IMR-90 (cell line): Measurements from ENCODE around the gene CCNL2. TPM values are rescaled to one million over a fixed set of nuclear protein-coding genes. Genes with fewer than 3 reads are reported as not detected.

ENCODE experiments used
- ATAC-seq: fragments of 200-7000 bp; cut with Tn5 transposase; 2 replicates; pipeline ENCODE4 v1.9.1; 2020; ENCODE audit warnings: low read depth, mild to moderate bottlenecking, moderate library complexity
- BruUV-seq: library from RNA; stranded (reverse); fragments of 400-500 nt; replicated peaks from 2 replicates; lab custom pipeline; 2021; lab: Mats Ljungman, UMichigan
- CTCF ChIA-PET: fragments of 300-600 bp; formaldehyde crosslinking; extraction: SDS; loops from one replicate; lab custom pipeline; 2021; ENCODE audit warnings: antibody characterized with exemption; lab: Yijun Ruan, JAX
- POLR2A ChIA-PET: fragments of 300-600 bp; sonication (Branson Sonifier 250); formaldehyde crosslinking; loops from one replicate; lab custom pipeline; 2022; ENCODE audit warnings: antibody characterized with exemption; ENCODE audit not compliant: unreplicated experiment; lab: Charles Lee
- DNase-seq: peaks from one replicate; pipeline ENCODE4 v3.0.0; 2013
- H2AFZ ChIP-seq: replicated peaks from 2 replicates; pipeline ENCODE3; 2013; ENCODE audit warnings: low read length, mild to moderate bottlenecking; ENCODE audit not compliant: poor library complexity
- H2AK5ac ChIP-seq: 2 replicates; pipeline ENCODE4 v1.6.1; 2013; ENCODE audit warnings: low read depth, low read length, inconsistent platforms
- H2AK9ac ChIP-seq: replicated peaks from 2 replicates; pipeline ENCODE3; 2013; ENCODE audit warnings: mild to moderate bottlenecking, low read depth, low read length, moderate library complexity; ENCODE audit not compliant: poor library complexity
- H2BK120ac ChIP-seq: 2 replicates; pipeline ENCODE4 v1.6.1; 2013; ENCODE audit warnings: low read depth, low read length, inconsistent platforms
- H2BK15ac ChIP-seq: 3 replicates; pipeline ENCODE4 v1.6.1; 2013; ENCODE audit warnings: low read depth, low read length, inconsistent platforms
- H2BK20ac ChIP-seq: 2 replicates; pipeline ENCODE4 v1.6.1; 2013; ENCODE audit warnings: low read depth, mild to moderate bottlenecking, inconsistent platforms, low read length, moderate library complexity
- H2BK5ac ChIP-seq: 2 replicates; pipeline ENCODE4 v1.6.1; 2013; ENCODE audit warnings: mild to moderate bottlenecking, low read depth, low read length, inconsistent platforms; ENCODE audit not compliant: poor library complexity, severe bottlenecking
- H3K14ac ChIP-seq: replicated peaks from 2 replicates; pipeline ENCODE4 v1.6.1; 2013; ENCODE audit warnings: low read depth, low read length, inconsistent platforms
- H3K18ac ChIP-seq: 2 replicates; pipeline ENCODE4 v1.6.1; 2013; ENCODE audit warnings: low read depth, low read length, control low read depth
- H3K23ac ChIP-seq: 2 replicates; pipeline ENCODE4 v1.6.1; 2013; ENCODE audit warnings: low read depth, low read length, inconsistent platforms
- H3K27ac ChIP-seq: 2 replicates; pipeline ENCODE4 v1.5.1; 2013; ENCODE audit warnings: mild to moderate bottlenecking, control low read depth, low read length; ENCODE audit not compliant: insufficient read depth
- H3K27me3 ChIP-seq: 2 replicates; pipeline ENCODE4 v1.6.1; 2013; ENCODE audit warnings: low read length; ENCODE audit not compliant: control insufficient read depth, insufficient read depth
- H3K36me3 ChIP-seq: 2 replicates; pipeline ENCODE4 v1.6.1; 2013; ENCODE audit warnings: low read length, mixed read lengths; ENCODE audit not compliant: control insufficient read depth, insufficient read depth
- H3K4ac ChIP-seq: 2 replicates; pipeline ENCODE4 v1.6.1; 2013; ENCODE audit warnings: low read depth, low read length, inconsistent platforms
- H3K4me1 ChIP-seq: 2 replicates; pipeline ENCODE4 v1.6.1; 2013; ENCODE audit warnings: low read length, mixed read lengths; ENCODE audit not compliant: control insufficient read depth, insufficient read depth
- H3K4me2 ChIP-seq: 2 replicates; pipeline ENCODE4 v1.6.1; 2013; ENCODE audit warnings: low read depth, mild to moderate bottlenecking, control low read depth, low read length, moderate library complexity
- H3K4me3 ChIP-seq: 2 replicates; pipeline ENCODE4 v1.5.1; 2013; ENCODE audit warnings: low read depth, mild to moderate bottlenecking, control low read depth, low read length, moderate library complexity; ENCODE audit not compliant: insufficient read depth
- H3K56ac ChIP-seq: 2 replicates; pipeline ENCODE4 v1.6.1; 2013; ENCODE audit warnings: low read length, inconsistent platforms; ENCODE audit not compliant: insufficient read depth; ENCODE audit errors: extremely low read depth
- H3K79me1 ChIP-seq, 2 experiments: 2 replicates each; pipeline ENCODE4 v1.6.1; 2013; ENCODE audit warnings: low read length in 2 of 2, inconsistent platforms in 1 of 2, low read depth in 1 of 2
- H3K9ac ChIP-seq: 2 replicates; pipeline ENCODE4 v1.6.1; 2013; ENCODE audit warnings: low read depth, low read length, control low read depth
- H3K9me1 ChIP-seq: 2 replicates; pipeline ENCODE4 v1.6.1; 2013; ENCODE audit warnings: low read length, inconsistent platforms; ENCODE audit not compliant: insufficient read depth
- H3K9me3 ChIP-seq: 2 replicates; pipeline ENCODE4 v1.6.1; 2013; ENCODE audit warnings: low read length; ENCODE audit not compliant: control insufficient read depth, insufficient read depth
- H4K20me1 ChIP-seq: 2 replicates; pipeline ENCODE4 v1.6.1; 2013; ENCODE audit warnings: low read length, inconsistent platforms; ENCODE audit not compliant: insufficient read depth
- H4K5ac ChIP-seq: 2 replicates; pipeline ENCODE4 v1.6.1; 2013; ENCODE audit warnings: mild to moderate bottlenecking, low read depth, low read length, control low read depth
- H4K8ac ChIP-seq, 2 experiments: 2 replicates each; pipeline ENCODE4 v1.6.1; 2013; ENCODE audit warnings: low read depth in 2 of 2, low read length in 2 of 2, control low read depth in 1 of 2, inconsistent platforms in 1 of 2
- H4K91ac ChIP-seq: 2 replicates; pipeline ENCODE4 v1.6.1; 2013; ENCODE audit warnings: low read depth, low read length, inconsistent platforms; ENCODE audit not compliant: insufficient read depth
- CEBPB ChIP-seq: IDR thresholded peaks from 2 replicates; pipeline ENCODE4 v1.6.1; 2012; ENCODE audit warnings: low read depth, low read length, improper control_type of control experiment
- CHD1 ChIP-seq: IDR thresholded peaks from 2 replicates; pipeline ENCODE4 v1.6.1; 2012; ENCODE audit warnings: low read depth, low read length, improper control_type of control experiment
- ELK1 ChIP-seq: fragments of 150-350 bp; IDR thresholded peaks from 2 replicates; pipeline ENCODE4 v1.6.1; 2016; ENCODE audit warnings: low read depth, mild to moderate bottlenecking, low read length, moderate library complexity, borderline replicate concordance
- MAFK ChIP-seq: IDR thresholded peaks from 2 replicates; pipeline ENCODE4 v1.6.1; 2012; ENCODE audit warnings: low read depth, low read length, improper control_type of control experiment
- MAZ ChIP-seq: IDR thresholded peaks from 2 replicates; pipeline ENCODE4 v1.6.1; 2012; ENCODE audit warnings: low read depth, mild to moderate bottlenecking, low read length, improper control_type of control experiment, moderate library complexity, borderline replicate concordance
- MXI1 ChIP-seq: IDR thresholded peaks from 2 replicates; pipeline ENCODE4 v1.6.1; 2012; ENCODE audit warnings: low read depth, mild to moderate bottlenecking, low read length, moderate library complexity, borderline replicate concordance
- POLR2A ChIP-seq: IDR thresholded peaks from 2 replicates; pipeline ENCODE4 v1.6.1; 2012; ENCODE audit warnings: mild to moderate bottlenecking, low read depth, low read length
- RAD21 ChIP-seq: IDR thresholded peaks from 2 replicates; pipeline ENCODE4 v1.6.1; 2012; ENCODE audit warnings: low read length, improper control_type of control experiment
- RCOR1 ChIP-seq: IDR thresholded peaks from 2 replicates; pipeline ENCODE4 v1.6.1; 2012; ENCODE audit warnings: mild to moderate bottlenecking, low read length, improper control_type of control experiment; ENCODE audit not compliant: insufficient replicate concordance
- RFX5 ChIP-seq: IDR thresholded peaks from 2 replicates; pipeline ENCODE4 v1.8.0; 2012; ENCODE audit warnings: low read depth, mild to moderate bottlenecking, low read length, moderate library complexity
- WGBS, 2 experiments: methylation state at CpG; one replicate each; pipeline versions ENCODE4 v1.1.5 to v1.1.7; 2013; ENCODE audit warnings: missing lambda C conversion rate in 2 of 2; ENCODE audit not compliant: insufficient read length in 1 of 2; ENCODE audit errors: extremely low coverage in 2 of 2; 5-methylcytosine and 5-hydroxymethylcytosine counted together
- dilution Hi-C: fragments of 300-500 bp; cut with HindIII; formaldehyde crosslinking; loops from one replicate; pipeline ENCODE4 v1.14.3; 2018; ENCODE audit warnings: low sequenced_read_pairs; ENCODE audit not compliant: unreplicated experiment
- in situ Hi-C: fragments of 300-500 bp; cut with MboI; formaldehyde crosslinking; loops from 3 replicates; pipeline ENCODE4 v1.14.3; 2019; ENCODE audit warnings: low sequenced_read_pairs, inconsistent platforms, mixed read lengths
- intact Hi-C: fragments of 100-400 bp; cut with micrococcal nuclease; formaldehyde crosslinking; loops from 2 replicates; pipeline ENCODE4 v1.10.0; 2022
- polyA plus RNA-seq, 3 experiments: library from polyadenylated mRNA; depleted of rRNA; stranded (reverse); fragments of >200 nt; gene quantifications; 2 replicates each; pipeline ENCODE4 v1.2.3, GENCODE V29; 2012; ENCODE audit warnings: low replicate concordance in 1 of 3
- total RNA-seq: library from RNA; depleted of rRNA; stranded (reverse); fragments of >200 nt; gene quantifications from 2 replicates; pipeline ENCODE4 v1.2.3, GENCODE V29; 2012

Gene CCNL2
- total and polyA plus RNA-seq, 2 of the 4 experiments (the other 2 are of a cell fraction): 53.9 to 239 TPM

GRCh38 chr1:1439546-1440261 lies 40.6 kb upstream of the CCNL2 start:
- no peak overlapping the region for H2BK5ac ChIP-seq
- no peak overlapping the region for H3K27ac ChIP-seq
- 0 out of 2 replicates have a peak, but pooled peaks cover 6% of the 10 kb centered on the region for H3K9me1 ChIP-seq
- H2AK9ac ChIP-seq: no peak overlapping the region
- H3K4me3 ChIP-seq: no peak overlapping the region
- no peaks in the 10 kb centered on the region for H3K36me3 ChIP-seq
- intact Hi-C loops (loop anchor here (5.0 kb wide), 1 partner anchor 32 kb away; the partner anchor contains the start of gene MRPL20), in situ Hi-C loops (no loop called here), dilution Hi-C loops (no loop called here)
- no peak overlapping the region for H2AK5ac ChIP-seq
- H4K8ac ChIP-seq: no peak overlapping the region
- no peak overlapping the region for H2BK15ac ChIP-seq
- ChIA-PET POLR2A (no interaction called here), CTCF (interaction anchor here (1.9 to 2.1 kb wide), 2 partner anchors 11 to 39 kb away, joined by 6 read pairs; partner anchors contain the start of gene ATAD3C)
- H3K14ac ChIP-seq: no peak overlapping the region
- no TSS peak for BruUV-seq
- no peak overlapping the region for H3K4me2 ChIP-seq
- no peak overlapping the region for H3K18ac ChIP-seq
- H3K9me3 ChIP-seq: no peaks in the 10 kb centered on the region
- no peak overlapping the region for H2AFZ ChIP-seq
- H3K27me3 ChIP-seq: peaks cover 2% of the 10 kb centered on the region; the same call in 1 of the 2 replicates
- TF ChIP-seq CHD1 (no peak), RFX5 (no peak), CEBPB (no peak), MXI1 (no peak), RCOR1 (no peak), POLR2A (no peak), RAD21 (no peak), MAZ (no peak), MAFK (no peak), ELK1 (no peak)
- no peak overlapping the region for H2BK20ac ChIP-seq
- WGBS, 2 experiments: 89% methylated on average over 30 of the region's 82 CpGs; no CpG with 5 or more reads in 1 of the 2 experiments
- H3K23ac ChIP-seq: no peak overlapping the region
- H3K4me1 ChIP-seq: peaks cover 6% of the 10 kb centered on the region; the same call in 1 of the 2 replicates
- H2BK120ac ChIP-seq: no peak overlapping the region
- H4K5ac ChIP-seq: no peak overlapping the region
- no peak overlapping the region for H3K56ac ChIP-seq
- no peaks in the 10 kb centered on the region for H4K20me1 ChIP-seq
- no peak overlapping the region for H4K91ac ChIP-seq
- H3K9ac ChIP-seq: no peak overlapping the region
- DNase-seq: no peak
- H3K79me1 ChIP-seq: 0 out of 4 replicates have a peak, but pooled peaks cover 0 to 3% of the 10 kb centered on the region in 2 experiments
- no peak for ATAC-seq
- no peak overlapping the region for H3K4ac ChIP-seq
